Heart right ventricle (tissue), 16 donors: ENCODE measurements around the gene WNT7A. TPM values are rescaled to one million over a fixed set of nuclear protein-coding genes. Genes with fewer than 3 reads are reported as not detected.
A peak's percentile ranks its signal among the peaks of the same experiment; 100 is the strongest.

Experiments
- ATAC-seq, 8 donors: fragments of 200-7000 bp; cut with Tn5 transposase; one replicate each; pipeline ENCODE4 v1.9.1; 2020; ENCODE audit warnings: mild to moderate bottlenecking in 8 of 8, moderate library complexity in 8 of 8, moderate number of reproducible peaks in 1 of 8
- DNase-seq, 2 donors: peaks; one replicate each; pipeline ENCODE4 v3.0.0-alpha.2; 2020
- H3K27ac ChIP-seq, 10 donors: fragments of 200-600 bp; sonication (generic) in 2 of 10; one replicate each; pipeline versions ENCODE4 v1.5.0 to v1.8.0; 2020 to 2022; ENCODE audit warnings: mild to moderate bottlenecking in 3 of 10
- H3K27me3 ChIP-seq, 7 donors: fragments of 200-600 bp; one replicate each; pipeline ENCODE4 v1.8.0; 2021 to 2022; ENCODE audit warnings: mild to moderate bottlenecking in 2 of 7
- H3K36me3 ChIP-seq, 9 donors: fragments of 200-600 bp; sonication (generic) in 1 of 9; one replicate each; pipeline versions ENCODE4 v1.5.0 to v1.8.0; 2020 to 2022; ENCODE audit warnings: mild to moderate bottlenecking in 2 of 9
- H3K4me1 ChIP-seq, 9 donors: fragments of 200-600 bp; sonication (generic) in 1 of 9; one replicate each; pipeline versions ENCODE4 v1.5.0 to v1.8.0; 2020 to 2022; ENCODE audit warnings: mild to moderate bottlenecking in 4 of 9
- H3K4me3 ChIP-seq, 10 donors: fragments of 200-600 bp; sonication (generic) in 2 of 10; one replicate each; pipeline versions ENCODE4 v1.5.0 to v1.8.0; 2020 to 2022; ENCODE audit warnings: mild to moderate bottlenecking in 7 of 10, moderate library complexity in 2 of 10
- H3K9me3 ChIP-seq, 11 donors: fragments of 200-600 bp in 10 of 11; sonication (generic) in 2 of 11; one replicate each; pipeline versions ENCODE4 v1.5.0 to v1.8.0; 2013 to 2022; ENCODE audit warnings: mild to moderate bottlenecking in 2 of 11, control low read depth in 1 of 11, moderate library complexity in 1 of 11
- CTCF ChIP-seq, 9 donors: fragments of 200-600 bp; sonication (generic) in 2 of 9; IDR thresholded peaks; one replicate each; pipeline versions ENCODE4 v1.5.0 to v1.8.0; 2021 to 2022; ENCODE audit warnings: antibody characterized with exemption in 9 of 9, mild to moderate bottlenecking in 5 of 9, moderate library complexity in 1 of 9
- WGBS, 2 donors: extraction: QIAGEN DNeasy Blood & Tissue Kit; methylation state at CpG; one replicate each; pipeline ENCODE4 v1.1.7; 2013; ENCODE audit warnings: inconsistent platforms in 1 of 2; 5-methylcytosine and 5-hydroxymethylcytosine counted together
- intact Hi-C, 10 donors: fragments of 100-400 bp; cut with DNase I; formaldehyde crosslinking; loops; one replicate each; pipeline versions ENCODE4 v1.11.1 to v1.14.2; 2022
- polyA plus RNA-seq, 2 donors: library from polyadenylated mRNA; stranded (reverse); fragments of 200-250 nt; gene quantifications; one replicate each; pipeline ENCODE4 v1.2.3, GENCODE V29; 2013
- total RNA-seq, 10 donors: library from RNA; stranded (reverse); fragmentation: NEBNext Ultra II Directional in 3 of 10; extraction: Animal tissue kit (Norgen Biotek cat#: 25700) in 3 of 10; gene quantifications; one replicate each; pipeline versions ENCODE4 v1.2.1 to v1.2.4, GENCODE V29; 2021 to 2023
- donor health status: Arrhythmogenic right ventricular cardiomyopathy.
- donor health status: ischemic (EF 13 %, LVEDD 7.1; RV severe dilation, severe dysfunction).
- donor health status: healthy with polysubstance abuse.
- donor health status: DM: no; HTN: yes; CAD: no.
- donor health status: DM: no; HTN: no; CAD: no.
- donor health status: ischemic (EF 25% LVEDD 6.9; RV normal size, moderate dysfunction).
- donor health status: ischemic (EF 25% LVEDD 5.7; RV mildly dilated, moderate dysfunction).
- donor health status: healthy.
- donor health status: DM: yes; HTN: yes; CAD: no.
- donor health status: Ischemic cardiomyopathy.
- donor health status: ischemic (EF 35%, LVEDD 5.7; RV mildly dilated, moderate dysfunction).
- donor health status: nonischemic (EF 11% LVEDD 7.7; RV severe dilation, severe dysfunction).
- donor health status: DM: yes; HTN: yes; CAD: no.
- donor health status: PGD.
- donor health status: ischemic (EF 29% LVEDD 5.4; RV normal size, mild dysfunction).
- donor health status: nonischemic (EF 23%, LVEDD 6.1; RV moderate dilation, normal function).

The WNT7A gene
- total and polyA plus RNA-seq, 12 donors: not detected

GRCh38 chr3:13891492-13892073 lies 11.7 kb upstream of the WNT7A start:
- ATAC-seq (no peak), DNase-seq (no peak)
- no peak for TF ChIP-seq CTCF (IDR thresholded peaks at IDR 0.05)
- intact Hi-C loops: loop anchor here in 8 of 10 donors (10.0 kb wide), 4 partner anchors 223 to 573 kb away; partner anchors contain the start of genes CHCHD4 (in 1 of the 8), LSM3 (in 1 of the 8), TMEM43 (in 1 of the 8) and XPC (in 1 of the 8)
- Histone ChIP-seq H3K27me3 (peaks cover 0 to 18% (median 0%) of the 10 kb centered on the region in 7 donors), H3K27ac (peak overlapping the region in 1 of 10 donors; percentile 36), H3K36me3 (no peaks in the 10 kb centered on the region), H3K4me3 (no peak overlapping the region), H3K9me3 (no peaks in the 10 kb centered on the region), H3K4me1 (peaks cover 6 to 31% (median 13%) of the 10 kb centered on the region in 9 donors)
- 75 to 86% methylated on average over 5 of the region's 5 CpGs for WGBS, 2 donors

GRCh38 chr3:13891017-13891392 lies 11.1 kb upstream of the WNT7A start:
- intact Hi-C loops: loop anchor here in 8 of 10 donors (10.0 kb wide), 4 partner anchors 224 to 574 kb away; partner anchors contain the start of genes CHCHD4 (in 1 of the 8), LSM3 (in 1 of the 8), TMEM43 (in 1 of the 8) and XPC (in 1 of the 8)
- Histone ChIP-seq H3K27me3 (peaks cover 0 to 23% (median under 1%) of the 10 kb centered on the region in 7 donors), H3K4me1 (peaks cover under 1 to 25% (median 7%) of the 10 kb centered on the region in 9 donors), H3K36me3 (no peaks in the 10 kb centered on the region), H3K27ac (peak overlapping the region in 1 of 10 donors; percentile 36), H3K9me3 (no peaks in the 10 kb centered on the region), H3K4me3 (no peak overlapping the region)
- no peak for TF ChIP-seq CTCF (IDR thresholded peaks at IDR 0.05)
- no peak for DNase-seq
- no peak for ATAC-seq

GRCh38 chr3:13890377-13891016 lies 10.6 kb upstream of the WNT7A start:
- Histone ChIP-seq H3K4me1 (peaks cover 0 to 21% (median 4%) of the 10 kb centered on the region in 9 donors), H3K36me3 (no peaks in the 10 kb centered on the region), H3K9me3 (no peaks in the 10 kb centered on the region), H3K27me3 (peaks cover 0 to 22% (median 6%) of the 10 kb centered on the region in 7 donors), H3K27ac (peak overlapping the region in 1 of 10 donors; percentile 31), H3K4me3 (no peak overlapping the region)
- intact Hi-C loops: loop anchor here in 8 of 10 donors (10.0 kb wide), 4 partner anchors 224 to 574 kb away; partner anchors contain the start of genes CHCHD4 (in 1 of the 8), LSM3 (in 1 of the 8), TMEM43 (in 1 of the 8) and XPC (in 1 of the 8)
- 36 to 46% methylated on average over 13 of the region's 13 CpGs for WGBS, 2 donors
- no peak for TF ChIP-seq CTCF (IDR thresholded peaks at IDR 0.05)
- no peak for DNase-seq
- peak in 1 of 8 donors; percentile 19 for ATAC-seq

- H3K27ac ChIP-seq: no peak overlapping the region
- H3K27me3 ChIP-seq: peaks cover 0 to 31% (median 17%) of the 10 kb centered on the region in 7 donors
- intact Hi-C loops: loop anchor here in 2 of 10 donors (5.0 to 10.0 kb wide), 2 partner anchors 231 to 234 kb away; no protein-coding TSS in a partner anchor
- no peaks in the 10 kb centered on the region for H3K9me3 ChIP-seq
- H3K36me3 ChIP-seq: no peaks in the 10 kb centered on the region
- H3K4me1 ChIP-seq: peaks cover 0 to 15% (median 0%) of the 10 kb centered on the region in 9 donors
- ATAC-seq: no peak
- TF ChIP-seq CTCF (IDR thresholded peaks at IDR 0.05): no peak
- 78 to 80% methylated on average over 1 of the region's 1 CpG for WGBS, 2 donors
- no peak for DNase-seq
- no peak overlapping the region for H3K4me3 ChIP-seq
Observed at GRCh38 chr3:13888576-13888975, 8.7 kb upstream of the WNT7A start.
